Lower lobe of right lung (tissue), 2 donors: Measurements from ENCODE around the gene ZNF516. TPM values are rescaled to one million over a fixed set of nuclear protein-coding genes. Genes with fewer than 3 reads are reported as not detected.

ENCODE experiments used
- ATAC-seq, 2 donors: fragments of 200-7000 bp; cut with Tn5 transposase; one replicate each; pipeline ENCODE4 v1.9.1; 2020 to 2022; ENCODE audit warnings: mild to moderate bottlenecking in 2 of 2, moderate library complexity in 2 of 2
- DNase-seq: peaks from one replicate; pipeline ENCODE4 v3.0.0-alpha.2; 2020
- H3K27ac ChIP-seq: fragments of 200-600 bp; one replicate; pipeline ENCODE4 v1.8.0; 2022
- H3K27me3 ChIP-seq: fragments of 200-600 bp; one replicate; pipeline ENCODE4 v1.8.0; 2022; ENCODE audit warnings: low read depth
- H3K36me3 ChIP-seq: fragments of 200-600 bp; one replicate; pipeline ENCODE4 v1.8.0; 2022; ENCODE audit warnings: mild to moderate bottlenecking
- H3K4me1 ChIP-seq: fragments of 200-600 bp; one replicate; pipeline ENCODE4 v1.8.0; 2022
- H3K4me3 ChIP-seq: fragments of 200-600 bp; one replicate; pipeline ENCODE4 v1.8.0; 2022; ENCODE audit warnings: mild to moderate bottlenecking
- H3K9me3 ChIP-seq: fragments of 200-600 bp; one replicate; pipeline ENCODE4 v1.8.0; 2022
- intact Hi-C: fragments of 100-400 bp; cut with DNase I; formaldehyde crosslinking; loops from one replicate; pipeline ENCODE4 v1.11.0; 2022
- total RNA-seq: library from RNA; stranded (reverse); fragmentation: NEBNext Ultra II Directional; extraction: Animal tissue kit (Norgen Biotek cat#: 25700); gene quantifications from one replicate; pipeline ENCODE4 v1.2.1, GENCODE V29; 2021
- TF ChIP-seq, protein P1 (sequence below): fragments of 200-600 bp; IDR thresholded peaks from one replicate; pipeline ENCODE4 v1.8.0; 2022; ENCODE audit warnings: antibody characterized with exemption, mild to moderate bottlenecking
- donor health status: DM: no; HTN: yes; CAD: no; lungs with severe emphysema.

Gene ZNF516
- total RNA-seq, 1 donor from 2014 or later = 28.8 TPM

DNA sequence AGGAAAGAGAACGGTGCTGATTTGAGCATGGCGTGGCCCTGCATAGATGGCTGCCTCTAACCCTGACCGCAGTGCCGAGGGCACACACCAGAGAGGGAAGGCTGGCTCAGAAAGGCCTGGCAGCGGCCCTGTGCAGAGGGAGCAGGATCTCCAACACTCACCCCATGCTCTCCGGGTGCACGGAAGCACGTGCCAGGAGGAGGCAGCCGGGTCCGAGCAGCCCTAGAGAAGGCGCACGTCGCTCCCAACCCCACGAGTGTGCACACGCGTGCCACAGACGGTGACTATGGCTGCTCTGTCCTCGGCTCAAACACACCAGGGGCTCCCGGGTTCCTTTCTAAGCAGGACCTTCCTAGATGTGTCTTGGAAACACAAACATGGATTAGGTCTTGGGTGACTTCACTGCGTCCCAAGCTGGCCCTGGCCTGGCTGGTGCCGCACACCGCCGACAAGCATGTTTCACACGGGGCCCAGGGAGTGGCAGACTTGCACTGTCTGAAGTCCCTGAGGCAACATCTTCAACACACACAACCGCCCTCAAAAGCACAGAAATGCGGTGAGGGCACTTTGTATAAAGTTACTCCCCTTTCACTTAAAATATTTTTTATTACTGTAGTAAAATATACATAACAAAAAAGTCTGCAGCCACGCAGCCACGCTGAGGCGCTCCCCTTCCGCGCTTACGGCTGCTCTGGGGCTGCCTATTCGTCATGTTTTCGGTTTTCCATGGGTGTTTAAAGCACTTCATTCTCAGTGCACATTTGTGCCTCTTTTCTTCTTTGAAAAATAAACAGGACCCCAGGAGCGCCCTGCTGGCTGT, 110.0 kb downstream of the ZNF516 start:
- ATAC-seq (no peak), DNase-seq (no peak)
- Histone ChIP-seq H3K27me3 (no peaks in the 10 kb centered on the region), H3K4me3 (no peak overlapping the region), H3K9me3 (no peaks in the 10 kb centered on the region), H3K4me1 (peaks cover 4% of the 10 kb centered on the region), H3K36me3 (peaks cover 2% of the 10 kb centered on the region), H3K27ac (no peak overlapping the region)
- TF ChIP-seq, protein P1, sequence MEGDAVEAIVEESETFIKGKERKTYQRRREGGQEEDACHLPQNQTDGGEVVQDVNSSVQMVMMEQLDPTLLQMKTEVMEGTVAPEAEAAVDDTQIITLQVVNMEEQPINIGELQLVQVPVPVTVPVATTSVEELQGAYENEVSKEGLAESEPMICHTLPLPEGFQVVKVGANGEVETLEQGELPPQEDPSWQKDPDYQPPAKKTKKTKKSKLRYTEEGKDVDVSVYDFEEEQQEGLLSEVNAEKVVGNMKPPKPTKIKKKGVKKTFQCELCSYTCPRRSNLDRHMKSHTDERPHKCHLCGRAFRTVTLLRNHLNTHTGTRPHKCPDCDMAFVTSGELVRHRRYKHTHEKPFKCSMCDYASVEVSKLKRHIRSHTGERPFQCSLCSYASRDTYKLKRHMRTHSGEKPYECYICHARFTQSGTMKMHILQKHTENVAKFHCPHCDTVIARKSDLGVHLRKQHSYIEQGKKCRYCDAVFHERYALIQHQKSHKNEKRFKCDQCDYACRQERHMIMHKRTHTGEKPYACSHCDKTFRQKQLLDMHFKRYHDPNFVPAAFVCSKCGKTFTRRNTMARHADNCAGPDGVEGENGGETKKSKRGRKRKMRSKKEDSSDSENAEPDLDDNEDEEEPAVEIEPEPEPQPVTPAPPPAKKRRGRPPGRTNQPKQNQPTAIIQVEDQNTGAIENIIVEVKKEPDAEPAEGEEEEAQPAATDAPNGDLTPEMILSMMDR = no peak
- intact Hi-C loops = no loop called here

GRCh38 chr18:76384114-76384790, 110.8 kb downstream of the ZNF516 start:
- H3K27ac ChIP-seq = no peak overlapping the region
- peaks cover 10% of the 10 kb centered on the region for H3K36me3 ChIP-seq
- no peak for ATAC-seq
- no peaks in the 10 kb centered on the region for H3K9me3 ChIP-seq
- TF ChIP-seq, protein P1 = no peak
- intact Hi-C loops = no loop called here
- H3K4me3 ChIP-seq = no peak overlapping the region
- no peak for DNase-seq
- no peaks in the 10 kb centered on the region for H3K27me3 ChIP-seq
- no peaks in the 10 kb centered on the region for H3K4me1 ChIP-seq

- H3K9me3 ChIP-seq = no peaks in the 10 kb centered on the region
- no peak for DNase-seq
- no peak overlapping the region for H3K27ac ChIP-seq
- peaks cover 16% of the 10 kb centered on the region for H3K36me3 ChIP-seq
- no peak overlapping the region for H3K4me3 ChIP-seq
- no peaks in the 10 kb centered on the region for H3K4me1 ChIP-seq
- no peaks in the 10 kb centered on the region for H3K27me3 ChIP-seq
- TF ChIP-seq, protein P1 = no peak
- intact Hi-C loops = no loop called here
- no peak for ATAC-seq
These were observed 111.4 kb downstream of the ZNF516 start for GRCh38 chr18:76383636-76384035.

DNA sequence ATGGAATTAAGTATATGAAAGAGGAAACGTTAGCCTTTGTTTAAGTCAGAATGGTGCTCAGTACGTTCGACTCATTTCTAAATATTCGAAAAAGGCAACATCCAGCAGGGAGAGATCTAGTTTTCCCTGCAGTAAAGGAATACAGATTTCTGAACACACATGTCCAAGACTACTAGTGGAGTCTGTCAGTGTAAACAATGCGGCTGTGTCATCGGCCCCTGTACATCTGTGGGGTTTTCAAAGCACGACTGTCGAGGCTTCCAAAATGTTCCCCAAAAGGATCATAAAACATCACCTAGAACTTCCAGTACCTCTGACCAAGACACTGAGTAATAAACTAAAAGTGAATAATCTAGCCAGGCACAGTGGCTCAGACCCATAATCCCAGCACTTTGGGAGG, 112.8 kb downstream of the ZNF516 start:
- TF ChIP-seq, protein P1 = no peak
- H3K4me1 ChIP-seq = peaks cover under 1% of the 10 kb centered on the region
- DNase-seq (no peak), ATAC-seq (no peak)
- no peak overlapping the region for H3K4me3 ChIP-seq
- H3K27me3 ChIP-seq = no peaks in the 10 kb centered on the region
- no peak overlapping the region for H3K27ac ChIP-seq
- H3K36me3 ChIP-seq = peaks cover 26% of the 10 kb centered on the region
- H3K9me3 ChIP-seq = no peaks in the 10 kb centered on the region
- intact Hi-C loops = no loop called here

GRCh38 chr18:76380791-76381405, 114.1 kb downstream of the ZNF516 start:
- DNase-seq (no peak), ATAC-seq (no peak)
- intact Hi-C loops = no loop called here
- TF ChIP-seq, protein P1 = peak; percentile 21
- H3K4me3 ChIP-seq = no peak overlapping the region
- no peak overlapping the region for H3K27ac ChIP-seq
- H3K9me3 ChIP-seq = no peaks in the 10 kb centered on the region
- peaks cover 7% of the 10 kb centered on the region for H3K4me1 ChIP-seq
- H3K36me3 ChIP-seq = peaks cover 26% of the 10 kb centered on the region
- no peaks in the 10 kb centered on the region for H3K27me3 ChIP-seq
